GM12801 (cell line): ENCODE measurements around the gene RNF182.

Source experiments
- TF ChIP-seq, protein P1 (sequence below): IDR thresholded peaks from one replicate; pipeline ENCODE4 v1.5.1; 2011; ENCODE audit warnings: control low read depth; ENCODE audit not compliant: insufficient read length; ENCODE audit errors: extremely low read depth

Gene RNF182

DNA sequence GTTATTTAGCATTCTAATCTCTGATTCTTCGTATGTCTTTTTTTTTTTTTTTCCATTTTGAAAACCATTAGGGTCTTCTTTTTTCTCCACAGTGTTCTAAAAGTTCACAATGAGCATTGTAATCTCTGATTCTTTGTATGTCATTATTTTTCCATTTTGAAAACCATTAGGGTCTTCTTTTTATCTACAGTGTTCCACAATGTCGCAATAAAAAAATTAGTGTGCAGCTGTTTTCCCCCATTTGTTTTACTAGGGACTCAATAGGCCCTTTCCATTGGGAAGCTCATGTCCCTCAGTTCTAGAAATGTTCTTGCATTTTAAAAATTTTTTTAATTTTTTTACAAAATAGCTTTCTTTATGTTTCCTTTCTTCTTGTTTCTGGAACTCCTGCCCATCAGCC, 64.2 kb downstream of the RNF182 start:
- TF ChIP-seq, protein P1, sequence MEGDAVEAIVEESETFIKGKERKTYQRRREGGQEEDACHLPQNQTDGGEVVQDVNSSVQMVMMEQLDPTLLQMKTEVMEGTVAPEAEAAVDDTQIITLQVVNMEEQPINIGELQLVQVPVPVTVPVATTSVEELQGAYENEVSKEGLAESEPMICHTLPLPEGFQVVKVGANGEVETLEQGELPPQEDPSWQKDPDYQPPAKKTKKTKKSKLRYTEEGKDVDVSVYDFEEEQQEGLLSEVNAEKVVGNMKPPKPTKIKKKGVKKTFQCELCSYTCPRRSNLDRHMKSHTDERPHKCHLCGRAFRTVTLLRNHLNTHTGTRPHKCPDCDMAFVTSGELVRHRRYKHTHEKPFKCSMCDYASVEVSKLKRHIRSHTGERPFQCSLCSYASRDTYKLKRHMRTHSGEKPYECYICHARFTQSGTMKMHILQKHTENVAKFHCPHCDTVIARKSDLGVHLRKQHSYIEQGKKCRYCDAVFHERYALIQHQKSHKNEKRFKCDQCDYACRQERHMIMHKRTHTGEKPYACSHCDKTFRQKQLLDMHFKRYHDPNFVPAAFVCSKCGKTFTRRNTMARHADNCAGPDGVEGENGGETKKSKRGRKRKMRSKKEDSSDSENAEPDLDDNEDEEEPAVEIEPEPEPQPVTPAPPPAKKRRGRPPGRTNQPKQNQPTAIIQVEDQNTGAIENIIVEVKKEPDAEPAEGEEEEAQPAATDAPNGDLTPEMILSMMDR: no peak

- TF ChIP-seq, protein P1: no peak
These were observed 64.9 kb downstream of the RNF182 start for GRCh38 chr6:13989496-13990144.

- TF ChIP-seq, protein P1: no peak
These were observed 66.0 kb downstream of the RNF182 start for GRCh38 chr6:13990796-13991195.

- TF ChIP-seq, protein P1: no peak
These were observed 66.6 kb downstream of the RNF182 start for GRCh38 chr6:13991393-13991792.

- TF ChIP-seq, protein P1: no peak
These were observed 67.8 kb downstream of the RNF182 start for GRCh38 chr6:13992417-13993055.

DNA sequence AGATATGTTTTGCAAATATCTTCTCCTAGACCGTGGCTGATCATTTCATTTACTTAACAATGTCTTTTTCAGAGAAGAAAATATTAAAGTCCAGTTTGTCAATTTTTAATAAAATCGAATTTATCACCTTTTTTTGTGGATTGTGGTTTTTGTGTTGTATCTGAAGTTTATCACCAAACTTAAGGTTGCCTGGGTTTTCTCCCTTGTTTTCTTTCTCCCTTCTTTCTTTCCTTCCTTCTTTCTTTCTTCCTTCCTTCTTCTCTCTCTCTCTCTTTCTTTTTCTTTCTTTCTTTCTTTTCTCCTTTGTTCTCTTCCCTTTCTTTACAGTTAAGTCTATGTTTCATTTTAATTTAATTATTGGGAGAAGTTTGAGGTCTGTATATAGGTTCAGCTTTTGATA, 68.7 kb downstream of the RNF182 start:
- TF ChIP-seq, protein P1: no peak

GRCh38 chr6:13998356-13998755, 73.6 kb downstream of the RNF182 start:
- TF ChIP-seq, protein P1: no peak
